Left hindlimb (tissue), 1 donor: Measurements from ENCODE around the gene EPHB1.

Experiments used
- DNase-seq: peaks from one replicate; pipeline ENCODE4 v3.0.0-alpha.2; 2018

Gene EPHB1

DNA sequence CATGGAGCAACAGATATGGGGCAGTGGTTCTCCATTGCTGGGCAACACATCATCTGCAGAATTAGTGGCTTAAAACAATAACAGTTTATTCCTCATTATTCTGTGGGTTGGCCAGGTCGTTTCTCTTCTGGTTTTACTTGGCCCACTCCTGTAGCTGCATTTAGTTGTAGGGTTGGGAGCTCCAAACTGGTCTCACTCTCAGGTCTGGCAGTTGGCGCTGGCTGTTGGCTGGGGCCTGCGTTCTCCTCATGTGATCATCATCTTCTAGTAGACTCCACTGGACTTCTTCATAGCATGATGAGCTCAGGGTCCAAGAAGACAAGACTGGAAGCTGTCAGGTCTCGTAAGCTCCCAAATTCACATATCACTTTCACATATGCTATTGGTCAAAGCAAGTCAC, 91.9 kb downstream of the EPHB1 start:
- DNase-seq = no peak

DNA sequence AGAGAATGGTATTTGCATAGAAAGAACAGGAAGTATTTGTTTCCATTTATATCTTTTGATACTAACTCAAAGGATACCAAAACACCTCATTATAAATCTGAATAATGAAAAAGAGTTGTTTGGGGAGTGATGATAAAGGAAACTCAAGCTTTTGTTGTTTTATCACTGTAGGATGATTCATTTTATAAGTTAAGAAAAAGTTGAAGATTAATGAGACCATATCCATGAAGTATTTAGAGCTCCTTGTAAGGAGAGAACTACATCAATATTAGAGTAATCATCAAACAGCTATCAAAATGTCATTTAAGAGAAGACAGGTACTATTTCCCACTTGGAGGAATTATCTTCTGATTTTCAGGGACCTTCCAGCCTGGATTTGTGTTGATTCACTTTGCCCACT, 92.5 kb downstream of the EPHB1 start:
- DNase-seq = no peak

DNA sequence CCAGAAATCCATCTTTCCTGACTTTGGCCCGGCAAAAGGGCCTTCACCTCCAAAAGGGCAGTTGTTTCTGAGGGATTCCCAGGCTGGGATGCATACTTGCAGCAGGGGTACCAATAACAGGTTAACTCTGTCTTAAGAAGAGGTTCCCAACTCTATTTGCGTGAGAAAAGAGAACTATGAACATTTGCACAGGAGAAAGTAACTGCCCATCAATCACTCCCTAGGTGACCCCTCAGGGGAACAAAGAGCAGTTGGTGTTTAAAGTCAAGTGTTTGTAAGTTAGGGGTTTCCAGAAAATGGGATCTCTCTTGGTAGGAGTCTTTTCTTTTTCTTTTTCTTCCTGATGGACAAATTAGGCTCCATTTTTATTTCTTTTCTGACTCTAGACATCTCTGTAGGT, 97.3 kb downstream of the EPHB1 start:
- no peak for DNase-seq

DNA sequence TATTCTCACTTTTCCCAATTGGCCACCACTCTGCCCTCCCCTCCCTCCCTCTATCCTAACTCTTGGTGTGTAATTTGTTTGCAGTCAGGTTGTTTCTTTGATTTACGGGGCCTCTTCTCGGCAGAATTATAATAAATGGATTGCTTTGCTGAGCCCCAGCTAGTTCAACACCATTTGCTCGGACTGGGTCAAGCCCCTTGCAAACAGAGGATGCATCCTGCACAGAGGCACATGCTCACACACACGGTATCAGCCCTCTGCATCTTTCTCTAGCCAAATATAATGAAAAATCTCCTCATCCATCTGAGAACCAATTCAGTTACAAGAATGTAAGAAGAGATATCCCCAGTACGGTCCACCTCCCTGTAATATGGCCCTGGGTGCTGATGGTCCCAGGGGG, 97.7 kb downstream of the EPHB1 start:
- no peak for DNase-seq

DNA sequence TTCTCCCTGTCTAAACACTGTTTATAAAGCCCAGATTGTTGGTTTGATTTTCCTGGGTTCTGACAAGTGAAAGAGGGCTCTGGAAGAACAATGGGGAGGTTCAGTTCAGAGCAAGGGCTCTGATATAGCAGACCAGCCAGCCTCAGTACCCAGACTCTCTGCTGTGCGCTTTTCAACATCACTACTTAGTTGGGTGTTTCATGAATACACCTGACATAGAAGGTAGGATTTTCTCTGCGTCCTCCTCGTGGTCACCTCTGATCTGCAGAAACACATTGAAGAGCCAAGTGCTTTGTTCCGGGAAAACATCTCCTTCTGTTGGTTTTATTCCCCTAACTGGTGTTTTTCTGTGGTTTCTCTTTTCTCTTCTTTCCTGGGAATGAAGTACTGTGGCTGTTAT, 99.5 kb downstream of the EPHB1 start:
- no peak for DNase-seq

DNA sequence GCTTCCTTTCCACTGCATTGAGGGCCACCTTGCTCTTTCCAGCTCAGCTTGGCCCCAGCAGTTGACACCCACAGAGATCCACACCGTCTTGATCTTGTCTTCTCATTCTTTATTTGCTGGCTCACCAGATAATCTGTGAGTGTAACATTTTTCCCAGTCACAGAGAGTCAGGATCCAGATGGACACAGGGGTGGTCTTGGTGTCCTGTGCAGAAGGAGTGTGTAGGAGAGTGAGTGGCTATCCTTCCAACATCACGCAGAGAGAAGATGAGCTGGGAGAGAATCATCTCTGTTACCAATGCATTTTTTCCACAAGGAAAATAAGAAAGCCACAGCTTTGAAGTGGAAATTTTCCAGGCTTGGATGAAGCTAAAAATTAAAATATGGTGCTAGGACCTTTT, 100.1 kb downstream of the EPHB1 start:
- DNase-seq = no peak

DNA sequence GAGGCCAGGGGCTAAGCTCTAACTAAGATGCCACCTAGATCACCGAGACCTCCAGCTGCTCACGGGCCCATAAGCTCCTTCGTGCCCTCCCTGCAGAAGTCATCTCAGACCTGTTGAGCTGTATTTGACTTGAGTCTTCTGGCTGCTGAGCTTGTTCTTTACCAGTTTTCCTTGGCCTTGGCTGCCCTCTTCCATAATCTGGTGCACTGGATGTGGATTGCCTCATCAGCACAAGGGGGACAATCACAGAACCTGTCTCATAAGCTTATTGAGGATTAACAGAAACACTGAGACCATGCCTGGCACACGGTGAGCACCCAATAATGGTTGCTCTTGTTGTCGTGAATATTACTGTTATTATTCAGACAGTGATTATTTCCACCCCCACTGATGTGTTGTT, 101.1 kb downstream of the EPHB1 start:
- DNase-seq = no peak

DNA sequence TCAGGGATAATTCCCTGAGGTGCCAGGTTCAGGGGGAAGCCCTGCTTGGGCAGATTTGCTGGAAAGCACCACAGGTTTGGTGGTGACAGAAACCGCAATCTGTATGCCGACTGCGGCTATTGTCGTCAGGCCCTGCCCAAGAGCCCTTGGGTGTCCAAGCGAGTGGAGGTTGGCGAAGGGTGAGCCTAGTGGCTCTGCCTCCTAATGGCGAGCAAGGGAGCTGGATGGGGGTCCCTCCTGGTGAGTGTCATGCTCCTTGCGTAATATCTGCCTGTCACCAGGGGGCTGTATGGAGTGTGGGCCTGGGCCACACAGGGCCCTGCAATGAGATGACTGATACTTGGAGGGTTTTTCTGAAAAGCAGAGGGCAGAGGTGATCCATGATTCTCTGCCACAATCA, 101.6 kb downstream of the EPHB1 start:
- DNase-seq = no peak

DNA sequence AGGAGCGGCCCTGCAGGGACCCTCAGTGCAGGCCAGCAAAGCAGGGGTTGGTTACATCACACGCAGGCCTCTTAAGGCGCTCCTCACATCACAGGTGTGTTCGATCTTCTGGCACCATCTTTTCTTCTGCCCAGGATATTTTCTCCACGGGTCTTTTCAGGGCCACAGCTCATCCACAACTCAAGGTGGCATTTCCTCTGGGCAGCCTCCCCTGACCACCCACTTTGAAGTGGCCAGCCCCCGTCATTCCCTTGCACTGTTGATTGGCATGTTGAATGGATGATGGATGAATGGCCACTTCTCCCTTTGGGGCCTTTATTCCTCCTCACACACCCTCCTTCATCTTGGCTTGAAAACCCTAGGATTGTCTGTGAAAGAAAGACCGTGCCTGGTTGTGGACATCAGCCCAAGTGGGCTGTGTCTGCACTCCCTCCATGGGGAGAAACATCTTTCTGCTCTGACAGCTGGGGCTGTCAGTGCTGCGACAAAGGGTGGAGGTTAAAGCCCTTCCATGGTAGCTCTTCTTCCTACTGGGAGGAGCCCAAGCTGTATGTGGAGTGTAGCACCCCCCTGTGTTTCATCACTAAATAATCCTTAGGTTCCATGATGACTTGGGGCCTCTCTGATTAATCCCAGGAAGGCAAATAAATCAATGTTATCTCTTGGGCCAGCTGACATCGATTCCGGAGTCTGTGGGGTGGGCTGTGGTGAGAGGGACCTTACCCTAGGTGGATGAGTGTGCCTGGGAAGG, 102.5 kb downstream of the EPHB1 start:
- DNase-seq = no peak

DNA sequence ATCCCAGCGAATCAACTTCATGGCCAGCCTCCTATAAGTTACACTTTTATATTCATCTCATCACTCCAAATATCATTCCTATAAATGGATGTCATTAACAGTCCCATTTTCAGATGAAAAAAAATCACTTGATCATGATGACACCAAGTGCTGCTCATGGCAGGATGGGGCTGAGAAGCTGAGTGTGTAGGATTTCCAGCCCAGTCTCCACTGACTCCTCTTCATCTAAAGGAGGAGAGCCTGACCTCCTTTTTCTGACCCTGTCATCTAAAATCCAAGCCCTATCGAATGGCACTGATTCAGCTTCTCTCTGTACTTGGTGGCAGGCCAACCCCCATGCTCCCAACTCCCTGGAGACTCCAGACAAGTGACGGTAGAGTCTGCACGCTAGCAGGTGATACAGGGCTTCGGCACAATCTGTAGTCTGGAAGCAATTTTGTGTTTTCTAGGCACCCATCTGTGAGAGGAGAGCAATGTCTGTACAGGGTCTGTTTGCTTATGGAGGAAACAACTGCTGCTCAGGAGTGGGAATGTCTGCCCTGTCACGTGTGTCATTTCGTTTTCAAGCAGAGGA, 103.2 kb downstream of the EPHB1 start:
- no peak for DNase-seq

DNA sequence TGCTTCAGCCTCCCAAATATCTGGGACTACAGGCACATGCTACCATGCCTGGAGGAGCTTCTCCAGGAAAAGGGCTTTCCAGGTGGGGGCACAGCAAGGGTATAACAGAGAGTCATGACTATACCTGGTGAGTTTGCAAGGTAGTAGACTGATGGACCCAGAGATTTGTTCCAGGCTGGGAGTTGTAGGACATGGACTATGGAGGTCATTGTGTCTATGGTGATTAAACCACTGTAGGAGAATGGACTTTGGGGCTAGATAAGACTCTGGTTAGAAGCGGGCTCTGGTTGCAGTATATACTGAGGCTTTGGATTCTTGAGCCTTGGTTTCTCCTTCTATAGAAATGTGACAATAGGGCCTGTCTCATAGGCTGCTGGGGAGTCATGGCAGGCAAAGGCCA, 104.7 kb downstream of the EPHB1 start:
- no peak for DNase-seq

DNA sequence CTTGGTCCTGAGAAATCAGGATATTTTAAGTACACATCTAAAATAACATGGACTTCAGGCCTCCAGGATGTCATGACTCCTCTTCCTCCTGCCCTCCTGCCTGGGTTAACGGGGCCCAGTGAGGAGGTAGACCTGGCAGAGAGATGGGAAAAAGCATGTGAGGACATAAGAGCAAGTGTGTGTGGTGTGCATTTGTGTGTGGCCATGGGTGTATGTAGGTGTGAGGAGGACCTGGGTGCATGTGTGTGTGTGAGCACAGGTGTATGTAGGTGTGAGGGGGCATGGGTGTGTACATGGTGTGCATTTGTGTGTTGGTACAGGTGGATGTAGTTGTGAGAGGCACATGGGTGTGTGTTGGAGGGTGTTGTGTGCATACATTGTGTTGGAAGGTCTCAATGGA, 105.4 kb downstream of the EPHB1 start:
- no peak for DNase-seq

DNA sequence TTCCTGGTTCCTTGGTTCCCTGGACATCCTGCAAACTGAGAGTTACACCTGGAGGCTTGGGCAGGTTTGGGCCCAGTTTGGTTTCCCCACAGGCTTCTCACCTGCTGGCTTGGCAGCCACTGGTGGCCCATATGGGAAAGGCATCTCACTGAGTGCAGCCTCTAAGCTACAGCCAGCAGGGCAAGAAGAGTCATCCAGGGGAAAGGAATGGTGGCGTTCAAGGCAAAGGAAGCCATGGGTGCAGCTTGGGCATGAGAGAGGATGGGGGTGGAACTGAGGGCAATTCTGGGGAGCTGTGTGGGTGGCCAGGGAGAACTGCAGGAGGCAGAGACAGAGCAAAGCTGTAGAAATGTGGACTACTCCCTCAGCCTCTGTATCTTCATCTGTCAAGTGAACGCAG, 106.4 kb downstream of the EPHB1 start:
- DNase-seq = no peak

DNA sequence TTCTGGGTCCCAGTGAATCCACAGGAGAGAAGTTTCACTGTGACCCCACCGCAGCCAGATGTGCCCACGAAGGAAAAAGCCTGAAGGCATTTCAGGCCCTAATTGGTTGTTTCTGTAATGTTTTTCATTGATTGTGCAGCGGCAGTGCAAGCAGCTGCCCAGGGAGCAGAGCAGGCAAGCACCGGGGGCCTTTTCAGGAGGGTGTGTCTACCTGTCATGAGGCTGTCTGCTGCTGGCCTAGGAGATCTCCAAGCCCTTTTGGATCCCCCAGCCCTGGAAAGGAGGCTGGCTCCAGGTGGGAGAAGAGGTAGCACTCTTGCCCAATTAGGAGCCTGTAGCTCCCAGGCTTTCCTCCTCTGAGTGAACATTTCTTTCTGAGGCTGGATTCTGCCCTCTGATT, 108.8 kb downstream of the EPHB1 start:
- no peak for DNase-seq

DNA sequence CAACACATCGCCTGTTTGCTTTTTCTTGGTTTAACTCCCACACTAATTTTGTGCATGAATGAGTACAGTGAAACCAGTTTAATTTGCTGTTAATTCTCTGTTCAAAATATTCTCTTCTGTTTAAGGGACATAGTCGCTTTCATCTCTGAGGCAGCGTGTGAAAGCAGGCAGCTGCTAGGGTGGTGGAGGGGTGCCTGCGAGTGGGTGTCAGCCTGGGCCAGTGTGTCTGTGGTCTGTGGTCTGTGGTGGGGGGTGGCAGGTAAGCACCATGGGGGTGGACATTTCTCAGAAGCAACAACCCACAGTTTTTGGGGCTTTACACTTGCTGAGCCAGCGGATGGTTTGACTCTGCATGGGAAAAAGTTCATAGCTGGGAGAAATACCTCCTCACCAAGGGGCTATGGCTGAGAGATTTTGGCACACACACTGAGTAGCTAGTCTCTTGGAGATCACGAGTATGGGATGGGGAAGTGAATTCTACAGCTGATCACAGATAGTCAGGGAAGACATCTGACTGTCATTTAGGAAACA, 109.2 kb downstream of the EPHB1 start:
- DNase-seq = no peak

DNA sequence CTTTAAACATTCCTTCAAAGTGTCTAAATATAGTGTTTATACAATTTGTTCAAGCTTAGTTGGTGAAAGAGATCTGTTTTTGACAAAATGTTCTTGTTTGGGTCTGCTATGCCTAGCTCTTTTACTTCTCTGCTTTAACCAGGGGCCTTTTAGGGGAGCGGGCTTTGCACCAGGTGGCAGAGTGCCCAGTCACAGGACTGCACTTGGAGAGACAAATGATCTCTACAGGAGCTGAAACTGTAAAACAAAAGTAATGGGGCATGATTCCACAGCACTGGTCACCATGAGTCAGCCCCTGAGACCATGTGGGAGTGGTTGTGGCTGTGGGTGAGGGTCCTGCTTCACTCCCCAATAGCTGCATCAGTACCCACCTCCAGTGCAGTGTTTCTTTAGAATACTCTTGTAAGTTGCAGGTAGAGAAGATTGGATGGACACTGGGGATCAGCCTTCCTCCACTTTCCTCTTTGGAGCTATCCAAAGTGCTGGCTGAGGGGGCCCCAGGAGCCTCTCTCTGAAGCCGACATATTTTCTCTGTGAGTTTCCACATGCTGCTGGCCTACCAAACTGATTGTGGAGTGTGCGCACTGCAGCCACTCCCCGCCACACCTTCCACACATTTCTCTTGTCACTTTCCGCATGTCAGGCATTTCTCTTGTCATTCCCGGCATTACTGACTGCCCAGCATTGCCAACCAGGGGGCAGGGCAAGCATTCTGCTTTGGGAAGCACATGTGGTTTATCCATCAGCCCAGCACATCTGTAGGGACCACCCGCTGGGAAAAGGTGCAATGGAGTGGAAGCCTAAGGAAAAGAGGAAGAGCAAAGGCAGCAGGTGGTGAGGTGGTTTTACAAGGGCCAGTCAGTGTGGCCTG, 110.0 kb downstream of the EPHB1 start:
- no peak for DNase-seq

DNA sequence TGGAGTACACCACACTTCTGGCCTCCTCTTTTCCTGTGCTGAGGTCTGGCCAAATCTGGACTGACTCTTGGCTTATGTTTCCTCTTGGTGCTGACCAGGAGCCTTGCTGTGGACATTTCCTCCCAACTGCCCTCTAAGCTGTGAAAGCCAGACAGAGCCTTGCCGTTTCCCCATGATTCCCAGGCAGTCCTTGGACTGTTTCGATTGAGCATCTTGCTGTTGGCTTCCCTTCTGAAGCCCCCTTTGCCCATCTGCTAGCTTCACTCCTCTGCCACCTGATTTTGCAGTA, 110.5 kb downstream of the EPHB1 start:
- no peak for DNase-seq

DNA sequence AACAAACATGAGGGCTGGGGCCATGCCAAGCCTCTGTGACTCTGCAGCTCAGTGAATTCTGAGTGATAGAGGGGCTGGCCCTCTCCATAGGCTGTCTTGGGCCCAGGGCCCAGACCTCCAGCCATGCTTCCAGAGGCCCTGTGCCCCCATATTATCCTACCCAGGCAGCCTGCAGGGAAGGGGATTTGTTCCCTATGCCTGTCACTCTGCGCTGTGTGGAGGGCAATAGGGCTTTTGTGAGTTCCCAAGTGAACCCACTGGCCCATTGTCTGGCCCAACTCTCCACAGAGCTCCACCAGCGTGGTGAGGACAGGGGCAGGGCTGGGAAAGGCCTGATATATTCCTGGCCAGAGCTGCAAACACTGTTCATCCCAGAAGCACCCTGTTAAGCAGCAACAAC, 113.2 kb downstream of the EPHB1 start:
- no peak for DNase-seq

DNA sequence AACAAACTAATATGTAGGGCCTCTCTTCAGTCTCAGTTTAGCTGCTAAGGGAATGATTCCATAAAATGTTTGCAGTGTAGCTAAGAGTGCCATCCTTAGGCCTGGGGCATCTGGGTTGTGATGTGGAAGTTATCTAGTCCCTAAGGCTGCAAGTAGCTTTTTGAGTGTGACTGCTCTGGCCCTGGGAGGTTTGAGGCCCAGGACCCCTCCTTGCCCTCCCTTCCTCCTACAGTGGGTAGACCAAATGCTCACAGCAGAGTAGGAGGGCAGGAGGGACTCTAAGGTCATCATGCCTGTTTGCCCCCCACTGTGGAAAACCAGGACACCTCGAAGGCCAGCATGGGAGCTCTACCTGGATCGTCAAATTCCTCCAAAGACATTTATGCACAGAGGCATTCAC, 115.0 kb downstream of the EPHB1 start:
- no peak for DNase-seq

DNA sequence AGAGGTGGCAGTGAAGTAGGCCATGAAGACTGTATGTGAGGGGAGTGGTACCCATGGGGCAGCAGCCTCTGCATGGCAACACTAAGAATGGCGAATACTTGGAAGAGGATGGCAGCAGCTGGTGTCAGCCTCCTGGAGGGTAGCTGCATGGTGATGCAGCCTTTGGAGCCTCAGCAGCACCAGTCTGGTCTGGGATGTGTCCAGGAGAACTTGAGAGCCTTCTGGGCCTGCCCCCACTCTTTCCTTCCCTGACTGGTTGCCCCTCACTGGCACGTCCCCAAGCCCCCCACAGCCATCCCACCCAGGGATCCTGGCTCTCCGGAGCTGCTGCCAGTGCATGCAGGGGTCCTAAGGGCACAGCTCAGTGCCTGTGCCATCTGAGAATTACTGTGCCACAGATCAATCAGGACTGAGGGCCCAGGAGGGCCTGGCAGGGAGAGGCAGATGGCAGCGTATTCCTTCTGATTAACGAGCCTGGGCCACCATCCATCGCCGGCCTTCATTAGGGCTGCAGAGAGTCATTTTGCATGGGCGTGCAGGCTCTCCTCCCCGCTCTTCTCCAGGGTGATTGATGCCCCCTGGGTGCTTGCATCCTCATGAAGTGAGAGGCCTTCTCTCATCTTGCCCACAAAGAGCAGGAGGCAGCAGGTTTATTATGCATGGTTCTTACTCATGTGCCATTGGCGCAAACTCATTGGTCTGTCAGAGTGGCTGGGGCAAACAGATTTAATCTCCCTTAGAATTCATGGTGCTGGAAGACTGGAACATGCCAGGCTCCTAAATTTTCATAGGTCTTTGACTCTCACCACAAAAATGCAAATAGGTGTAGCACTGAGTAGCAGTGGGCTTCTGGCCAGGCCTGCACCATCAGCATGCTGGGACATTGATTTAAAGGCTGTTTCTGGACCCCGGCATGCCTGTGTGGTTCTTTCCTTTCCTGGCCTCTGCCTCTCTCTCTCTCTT, 116.8 kb downstream of the EPHB1 start:
- DNase-seq = no peak

DNA sequence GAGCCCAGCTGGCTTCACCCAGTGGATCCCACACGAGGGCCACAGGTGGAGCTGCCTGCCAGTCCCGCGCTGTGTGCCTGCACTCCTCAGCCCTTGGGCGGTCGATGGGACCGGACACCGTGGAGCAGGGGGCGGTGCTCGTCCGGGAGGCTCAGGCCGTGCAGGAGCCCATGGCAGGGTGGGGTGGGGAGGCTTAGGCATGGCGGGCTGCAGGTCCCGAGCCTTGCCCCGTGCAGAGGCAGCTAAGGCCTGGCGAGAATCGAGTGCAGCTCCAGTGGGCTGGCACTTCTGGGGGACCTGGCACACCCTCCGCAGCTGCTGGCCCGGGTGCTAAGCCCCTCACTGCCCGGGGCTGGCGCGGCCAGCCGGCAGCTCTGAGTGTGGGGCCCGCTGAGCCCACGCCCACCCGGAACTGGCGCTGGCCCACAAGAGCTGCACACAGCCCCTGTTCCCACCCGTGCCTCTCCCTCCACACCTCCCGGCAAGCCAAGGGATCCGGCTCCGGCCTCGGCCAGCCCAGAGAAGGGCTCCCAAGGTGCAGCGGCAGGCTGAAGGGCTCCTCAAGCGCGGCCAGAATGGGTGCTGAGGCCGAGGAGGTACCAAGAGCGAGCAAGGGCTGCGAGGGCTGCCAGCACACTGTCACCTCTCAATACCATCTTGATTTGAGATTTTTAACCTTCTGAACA, 121.4 kb downstream of the EPHB1 start:
- no peak for DNase-seq

DNA sequence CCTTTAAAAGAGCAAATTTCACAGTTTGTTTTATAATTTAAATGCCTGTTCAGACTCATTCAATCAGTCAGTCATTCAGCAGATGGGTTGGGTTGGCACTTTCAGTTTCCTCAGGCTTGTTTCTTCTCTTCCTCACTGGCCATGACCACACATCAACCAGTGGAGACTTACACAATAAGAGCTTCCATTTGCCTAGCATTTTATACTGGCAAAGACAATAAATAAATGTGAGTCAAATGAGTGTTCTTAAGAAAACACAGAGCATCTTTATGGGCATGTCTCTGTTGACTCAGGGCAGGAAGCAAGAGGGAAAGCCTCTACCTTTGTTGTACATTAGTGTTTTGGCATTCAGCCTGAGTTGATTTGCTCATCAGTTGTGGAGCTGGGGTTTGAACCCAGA, 122.6 kb downstream of the EPHB1 start:
- DNase-seq = no peak
